Left lobe of liver (tissue), 2 donors: ENCODE data around the gene RBM3. TPM values are rescaled to one million over a fixed set of nuclear protein-coding genes. Genes with fewer than 3 reads are reported as not detected.
"Not testable (repeated sequence)": the region's sequence is repeated elsewhere in the genome, so short reads cannot be mapped to it uniquely, and the experiment has no call there.

Experiments
- ATAC-seq: fragments of 200-7000 bp; cut with Tn5 transposase; one replicate; pipeline ENCODE4 v1.9.1; 2020; ENCODE audit warnings: mild to moderate bottlenecking, moderate library complexity
- DNase-seq: peaks from one replicate; pipeline ENCODE4 v3.0.0-alpha.2; 2020; ENCODE audit warnings: low spot score
- total RNA-seq: library from RNA; stranded (reverse); gene quantifications from one replicate; pipeline ENCODE4 v1.2.1, GENCODE V29; 2021
- donor health status: DM: no; HTN: no; CAD: no; lungs with moderate emphysema.
- donor health status: DM: no; HTN: yes; CAD: no.

RBM3 gene
- 20.6 TPM for total RNA-seq

GRCh38 chrX:48574270-48575266, at the start of gene RBM3:
RBM3 (plus strand) TSS chrX:48574484; CDS start chrX:48575181, 697 bp downstream.
- peak; percentile 90 for DNase-seq
- ATAC-seq = peak; percentile 98

- DNase-seq, ATAC-seq: not testable (repeated sequence)
Measured at GRCh38 chrX:48525853-48526252, 48.4 kb upstream of the RBM3 start.

GRCh38 chrX:48530736-48531135, 43.5 kb upstream of the RBM3 start:
- DNase-seq (no peak), ATAC-seq (no peak)

- ATAC-seq (no peak), DNase-seq (no peak)
Measured at GRCh38 chrX:48531358-48531959, 42.8 kb upstream of the RBM3 start.

GRCh38 chrX:48532161-48532560, 42.1 kb upstream of the RBM3 start:
- DNase-seq = no peak
- ATAC-seq = no peak

- DNase-seq (no peak), ATAC-seq (no peak)
Measured at GRCh38 chrX:48533165-48533564, 41.1 kb upstream of the RBM3 start.

GRCh38 chrX:48538641-48539344, 35.5 kb upstream of the RBM3 start:
- no peak for DNase-seq
- ATAC-seq = no peak

- ATAC-seq = peak; percentile 95
- DNase-seq = peak; percentile 95
Measured at GRCh38 chrX:48539345-48540027, 34.8 kb upstream of the RBM3 start, which contains the start of gene TBC1D25. TBC1D25 (plus strand) TSS chrX:48539714; CDS start chrX:48539798, 84 bp downstream.

- DNase-seq (no peak), ATAC-seq (peak; percentile 64)
Measured at GRCh38 chrX:48540028-48540375, 34.3 kb upstream of the RBM3 start.

- DNase-seq = no peak
- no peak for ATAC-seq
Measured at GRCh38 chrX:48540480-48540879, 33.8 kb upstream of the RBM3 start.

GRCh38 chrX:48541140-48541814, 33.0 kb upstream of the RBM3 start:
- DNase-seq (no peak), ATAC-seq (no peak)

- no peak for ATAC-seq
- DNase-seq = no peak
Measured at GRCh38 chrX:48548871-48549270, 25.4 kb upstream of the RBM3 start.

GRCh38 chrX:48555731-48556325, 18.5 kb upstream of the RBM3 start:
- not testable (repeated sequence) for ATAC-seq, DNase-seq

- no peak for DNase-seq
- no peak for ATAC-seq
Measured at GRCh38 chrX:48558271-48558670, 16.0 kb upstream of the RBM3 start.

- DNase-seq (no peak), ATAC-seq (no peak)
Measured at GRCh38 chrX:48559636-48560035, 14.6 kb upstream of the RBM3 start.

- no peak for ATAC-seq
- DNase-seq = no peak
Measured at GRCh38 chrX:48560056-48560455, 14.2 kb upstream of the RBM3 start.

GRCh38 chrX:48560681-48561080, 13.6 kb upstream of the RBM3 start:
- DNase-seq = no peak
- no peak for ATAC-seq

GRCh38 chrX:48569958-48570357, 4.3 kb upstream of the RBM3 start:
- DNase-seq (no peak), ATAC-seq (no peak)

- ATAC-seq (no peak), DNase-seq (peak; percentile 53)
Measured at GRCh38 chrX:48573690-48574269, 504 bp upstream of the RBM3 start.
